SK-N-SH (cell line): ENCODE data around the gene BLOC1S3.

ENCODE experiments used
- CTCF ChIP-seq: fragments of 200-600 bp; sonication (generic); IDR thresholded peaks from 2 replicates; pipeline ENCODE4 v1.6.1; 2017; ENCODE audit warnings: antibody characterized with exemption, mild to moderate bottlenecking, moderate library complexity
- POLR2AphosphoS5 ChIP-seq: IDR thresholded peaks from 2 replicates; pipeline ENCODE4 v1.6.1; 2012; ENCODE audit warnings: low read depth, low read length
- SMC3 ChIP-seq: IDR thresholded peaks from 2 replicates; pipeline ENCODE4 v1.6.1; 2012; ENCODE audit warnings: low read depth, low read length, improper control_type of control experiment
- TAF1 ChIP-seq: IDR thresholded peaks from 2 replicates; pipeline ENCODE4 v1.6.1; 2012; ENCODE audit warnings: low read depth, mild to moderate bottlenecking, low read length, moderate library complexity, borderline replicate concordance
- TEAD4 ChIP-seq: IDR thresholded peaks from 2 replicates; pipeline ENCODE4 v1.4.0; 2012; ENCODE audit warnings: mild to moderate bottlenecking, borderline replicate concordance; ENCODE audit not compliant: insufficient read depth
- TF ChIP-seq, protein P1 (sequence below): fragments of 150-350 bp; IDR thresholded peaks from 2 replicates; pipeline ENCODE4 v1.6.1; 2017; ENCODE audit warnings: antibody characterized with exemption, low read length, low read depth, borderline replicate concordance
- TF ChIP-seq, protein P2 (sequence below): IDR thresholded peaks from 2 replicates; pipeline ENCODE4 v1.4.0; 2012; ENCODE audit warnings: low read depth

GRCh38 chr19:45151821-45152503, 26.6 kb upstream of the BLOC1S3 start:
- TF ChIP-seq CTCF = no peak
- no peak for TF ChIP-seq POLR2AphosphoS5
- TF ChIP-seq, protein P1, sequence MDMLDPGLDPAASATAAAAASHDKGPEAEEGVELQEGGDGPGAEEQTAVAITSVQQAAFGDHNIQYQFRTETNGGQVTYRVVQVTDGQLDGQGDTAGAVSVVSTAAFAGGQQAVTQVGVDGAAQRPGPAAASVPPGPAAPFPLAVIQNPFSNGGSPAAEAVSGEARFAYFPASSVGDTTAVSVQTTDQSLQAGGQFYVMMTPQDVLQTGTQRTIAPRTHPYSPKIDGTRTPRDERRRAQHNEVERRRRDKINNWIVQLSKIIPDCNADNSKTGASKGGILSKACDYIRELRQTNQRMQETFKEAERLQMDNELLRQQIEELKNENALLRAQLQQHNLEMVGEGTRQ = no peak
- TF ChIP-seq TAF1 = no peak
- no peak for TF ChIP-seq SMC3
- TF ChIP-seq TEAD4 = no peak
- TF ChIP-seq, protein P2, sequence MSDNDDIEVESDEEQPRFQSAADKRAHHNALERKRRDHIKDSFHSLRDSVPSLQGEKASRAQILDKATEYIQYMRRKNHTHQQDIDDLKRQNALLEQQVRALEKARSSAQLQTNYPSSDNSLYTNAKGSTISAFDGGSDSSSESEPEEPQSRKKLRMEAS = no peak
